Activated gamma-delta T cell (primary cell): ENCODE measurements around the gene FDXACB1.
A peak's percentile ranks its signal among the peaks of the same experiment; 100 is the strongest.

Experiments used
- DNase-seq: peaks from one replicate; lab custom pipeline; 2025; lab: John Stamatoyannopoulos, UW
- total RNA-seq, 2 donors: gene quantifications; one replicate each; lab custom pipeline; 2026; lab: John Stamatoyannopoulos, UW

FDXACB1 gene, protein sequence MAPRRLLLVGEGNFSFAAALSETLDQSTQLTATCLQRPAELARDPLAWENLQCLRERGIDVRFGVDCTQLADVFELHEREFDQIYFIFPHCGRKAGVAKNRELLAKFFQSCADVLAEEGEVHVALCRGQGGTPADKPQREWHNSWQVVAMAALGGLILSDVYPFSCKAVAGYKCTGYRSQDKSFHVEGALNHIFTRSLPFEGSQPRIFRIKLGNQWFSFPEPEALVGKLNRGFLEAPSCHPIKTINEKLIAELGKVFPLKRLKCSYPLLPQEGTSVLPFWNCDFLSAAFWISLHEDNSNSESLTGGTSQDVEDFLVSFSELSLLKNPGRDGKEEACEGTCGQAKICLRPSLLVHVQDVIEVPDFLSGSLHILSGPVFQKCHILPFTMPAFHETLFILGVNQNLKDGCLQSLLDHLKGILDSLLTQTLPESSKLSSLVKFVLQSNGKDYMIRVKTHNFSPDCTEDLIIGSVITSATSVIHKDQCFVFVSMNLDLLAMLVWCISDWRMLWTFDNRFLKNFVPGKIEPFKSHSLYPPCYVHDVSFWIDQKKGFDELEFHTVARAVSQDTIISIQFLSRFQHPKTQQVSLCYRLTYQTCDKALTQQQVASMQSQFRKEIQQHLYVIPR
- total RNA-seq: 4.7 to 6.0 reads per million in 2 donors

GRCh38 chr11:111878849-111879636, at the start of gene FDXACB1, which contains the start of gene CFAP68:
Gene FDXACB1, minus strand, starts transcription at chr11:111879165. Its CDS starts 33 bp downstream, at chr11:111879132.
Gene CFAP68, plus strand, starts transcription at chr11:111879541. Its CDS starts 20 bp downstream, at chr11:111879561.
- DNase-seq: peak; percentile 62

DNA sequence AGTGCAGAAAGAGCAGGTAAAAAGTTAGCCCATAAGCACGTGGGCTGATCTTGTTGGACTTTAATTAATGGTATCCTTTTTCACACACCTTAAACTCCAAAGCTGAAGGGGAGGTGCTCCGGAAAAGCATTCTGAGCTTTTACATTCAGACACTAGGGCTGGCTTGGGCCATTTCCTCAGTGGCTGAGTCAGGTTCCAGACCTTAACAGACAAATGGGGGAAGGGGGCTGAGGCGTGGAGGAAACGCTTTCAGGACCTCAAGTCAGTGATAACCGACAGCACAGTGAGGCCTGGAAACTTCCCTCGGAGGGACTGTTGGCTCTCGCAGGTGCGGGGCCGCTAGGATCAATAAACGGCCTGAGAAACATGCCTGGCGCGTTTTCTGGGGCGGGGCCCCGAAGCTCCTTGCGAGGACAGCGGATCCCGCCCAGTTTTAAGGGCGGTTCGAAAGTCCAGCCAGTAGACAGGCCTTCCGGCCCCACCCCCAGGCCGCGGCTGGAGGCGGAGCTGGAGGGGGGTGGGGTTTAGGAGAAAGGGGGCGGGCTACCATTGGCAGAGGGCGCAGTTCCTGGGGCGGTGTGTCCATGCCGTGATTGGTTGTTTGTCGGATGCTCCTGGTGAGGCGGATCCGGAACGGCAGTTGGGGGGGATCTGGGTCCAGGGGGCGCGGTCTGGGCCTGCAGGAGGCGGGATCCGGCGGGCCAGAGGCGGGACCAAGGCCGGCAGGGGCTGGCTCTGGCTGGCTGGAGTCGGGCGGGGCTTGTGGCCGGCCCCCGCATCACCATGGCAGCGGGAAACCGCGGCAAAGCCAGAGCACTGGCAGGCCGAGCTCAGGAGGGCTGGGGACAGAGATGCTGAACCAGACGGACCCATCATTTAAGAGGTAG, 47.8 kb upstream of the FDXACB1 start:
- DNase-seq: peak; percentile 95

GRCh38 chr11:111925953-111926352, 47.0 kb upstream of the FDXACB1 start:
- DNase-seq: no peak

DNA sequence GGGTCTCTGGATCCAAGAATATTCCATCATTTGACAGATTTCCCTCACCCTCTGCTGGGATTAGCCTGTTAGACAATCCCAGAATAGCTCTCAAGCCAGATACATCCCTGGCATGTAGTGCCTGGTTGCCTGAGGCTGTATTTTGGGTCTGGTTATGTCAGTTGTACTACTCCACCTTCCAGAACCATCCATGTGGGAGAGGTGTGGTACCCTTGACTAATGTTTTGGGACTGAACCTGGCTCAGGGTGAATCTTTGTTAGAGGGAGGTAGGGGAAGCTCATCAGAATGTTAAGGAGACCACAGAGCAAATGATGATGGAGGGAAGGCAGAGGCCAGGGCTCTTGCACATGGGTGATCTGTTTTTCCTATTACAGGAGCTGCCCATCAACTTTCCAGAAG, 45.0 kb upstream of the FDXACB1 start:
- DNase-seq: no peak

GRCh38 chr11:111923351-111923788, 44.4 kb upstream of the FDXACB1 start:
- DNase-seq: no peak

- DNase-seq: no peak
These were observed 43.8 kb upstream of the FDXACB1 start for GRCh38 chr11:111922803-111923202.

DNA sequence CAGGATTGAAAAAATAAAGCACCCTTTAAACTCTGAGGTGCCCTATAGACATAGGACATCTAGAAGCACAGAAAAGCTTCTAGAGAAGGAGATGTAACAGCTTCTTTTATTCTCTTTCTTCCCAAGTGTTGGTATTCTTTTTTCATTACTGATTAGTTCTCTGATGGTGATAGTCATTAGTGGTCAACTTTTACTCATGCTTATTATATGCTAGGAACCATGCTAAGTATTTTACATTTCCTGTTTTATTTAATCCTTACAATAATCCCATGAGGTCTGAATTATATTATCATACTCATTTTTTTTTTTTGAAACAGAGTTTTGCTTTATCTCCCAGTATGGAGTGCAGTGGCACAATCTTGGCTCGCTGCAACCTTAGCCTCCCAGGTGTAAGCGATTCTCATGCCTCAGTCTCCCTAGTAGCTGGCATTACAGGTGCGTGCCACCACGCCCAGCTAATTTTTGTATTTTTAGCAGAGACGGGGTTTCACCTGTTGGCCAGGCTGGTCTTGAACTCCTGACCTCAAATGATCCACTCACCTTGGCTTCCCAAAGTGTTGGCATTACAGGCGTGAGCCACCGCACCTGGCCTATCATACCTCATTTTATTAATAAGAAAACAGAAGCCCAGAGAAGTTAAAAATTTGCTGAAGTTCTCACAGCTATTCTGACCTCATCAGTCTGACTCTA, 42.7 kb upstream of the FDXACB1 start:
- DNase-seq: no peak

DNA sequence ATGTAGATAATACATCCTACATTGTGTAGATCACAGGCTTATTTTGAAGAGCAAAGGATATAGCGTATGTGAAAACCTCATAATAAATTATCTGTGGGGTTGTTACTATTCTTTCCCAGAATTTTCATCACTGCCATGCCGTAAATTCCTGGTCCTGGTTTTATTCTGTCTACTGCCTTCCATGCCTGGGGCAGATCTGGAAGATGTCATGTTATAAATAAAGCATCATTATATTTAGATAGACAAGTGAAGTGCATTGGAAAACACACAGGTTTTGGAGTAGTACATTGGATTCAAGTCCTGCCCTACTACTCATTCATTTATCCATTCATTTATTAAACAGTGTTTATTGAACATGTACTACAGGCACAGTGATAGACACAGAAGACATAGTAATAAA, 41.9 kb upstream of the FDXACB1 start:
- DNase-seq: no peak

DNA sequence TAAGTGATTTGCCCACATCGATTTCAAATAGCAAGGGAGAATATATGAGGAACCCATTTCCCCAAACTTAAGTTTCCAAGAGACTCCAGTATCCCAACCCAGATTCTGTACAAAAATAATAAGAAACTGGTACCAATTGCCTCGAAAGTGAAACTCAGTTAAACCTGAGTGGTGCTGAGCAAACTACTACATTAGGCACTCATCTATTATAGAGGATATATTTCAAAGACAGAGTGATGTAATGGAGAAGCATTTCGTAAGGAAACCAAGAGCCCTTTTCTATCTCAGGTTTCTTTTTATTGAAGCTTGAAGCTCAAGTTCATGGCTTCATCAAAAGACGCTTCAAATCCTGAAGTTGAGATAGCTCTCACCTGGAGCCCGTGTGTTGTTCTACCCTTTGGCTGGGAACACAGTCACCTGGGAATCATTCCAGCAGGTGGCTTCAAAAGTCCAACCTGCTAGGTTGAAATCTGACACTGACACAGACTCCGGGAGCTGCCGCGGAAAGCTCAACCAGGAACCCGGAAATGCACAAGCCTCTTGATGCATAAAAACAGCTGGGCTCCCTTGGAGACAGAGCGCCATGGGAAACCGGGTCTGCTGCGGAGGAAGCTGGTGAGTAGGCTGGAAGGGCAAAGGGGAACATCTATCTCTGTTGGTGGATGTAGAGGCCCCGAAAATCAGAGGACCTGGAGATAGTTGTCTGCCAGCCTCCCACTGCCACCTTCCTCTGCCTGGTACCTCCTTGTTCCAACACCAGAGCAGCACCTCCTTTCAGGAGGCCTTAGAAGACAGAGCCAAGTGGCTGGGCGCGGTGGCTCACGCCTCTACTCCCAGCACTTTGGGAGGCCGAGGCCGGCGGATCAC, 39.7 kb upstream of the FDXACB1 start, which contains the start of gene C11orf52:
C11orf52 (plus strand) TSS at position 524 of the 867 bp plus-strand sequence; CDS start at position 584, 60 bp downstream.
- no peak for DNase-seq

GRCh38 chr11:111917788-111918187, 38.8 kb upstream of the FDXACB1 start:
- no peak for DNase-seq

- no peak for DNase-seq
These were observed 38.3 kb upstream of the FDXACB1 start for GRCh38 chr11:111917312-111917711.

DNA sequence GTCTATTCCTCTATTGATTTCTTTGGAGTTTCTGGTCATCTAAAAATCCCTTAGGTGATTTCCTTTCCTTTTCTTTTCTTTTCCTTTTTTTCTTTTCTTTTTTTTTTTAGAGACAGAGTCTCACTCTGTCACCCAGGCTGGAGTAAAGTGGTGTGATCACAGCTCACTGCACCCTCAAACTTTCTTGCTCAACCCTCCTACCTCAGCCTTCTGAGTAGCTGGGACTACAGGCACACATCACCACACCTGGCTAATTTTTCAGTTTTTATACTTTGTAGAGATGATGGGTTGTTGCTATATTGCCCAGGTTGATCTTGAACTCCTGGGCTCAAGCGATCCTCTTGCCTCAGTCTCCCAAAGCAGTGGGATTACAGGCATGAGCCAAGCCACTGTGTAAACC, 37.8 kb upstream of the FDXACB1 start:
- no peak for DNase-seq

- no peak for DNase-seq
These were observed 35.0 kb upstream of the FDXACB1 start for GRCh38 chr11:111913997-111914396.

DNA sequence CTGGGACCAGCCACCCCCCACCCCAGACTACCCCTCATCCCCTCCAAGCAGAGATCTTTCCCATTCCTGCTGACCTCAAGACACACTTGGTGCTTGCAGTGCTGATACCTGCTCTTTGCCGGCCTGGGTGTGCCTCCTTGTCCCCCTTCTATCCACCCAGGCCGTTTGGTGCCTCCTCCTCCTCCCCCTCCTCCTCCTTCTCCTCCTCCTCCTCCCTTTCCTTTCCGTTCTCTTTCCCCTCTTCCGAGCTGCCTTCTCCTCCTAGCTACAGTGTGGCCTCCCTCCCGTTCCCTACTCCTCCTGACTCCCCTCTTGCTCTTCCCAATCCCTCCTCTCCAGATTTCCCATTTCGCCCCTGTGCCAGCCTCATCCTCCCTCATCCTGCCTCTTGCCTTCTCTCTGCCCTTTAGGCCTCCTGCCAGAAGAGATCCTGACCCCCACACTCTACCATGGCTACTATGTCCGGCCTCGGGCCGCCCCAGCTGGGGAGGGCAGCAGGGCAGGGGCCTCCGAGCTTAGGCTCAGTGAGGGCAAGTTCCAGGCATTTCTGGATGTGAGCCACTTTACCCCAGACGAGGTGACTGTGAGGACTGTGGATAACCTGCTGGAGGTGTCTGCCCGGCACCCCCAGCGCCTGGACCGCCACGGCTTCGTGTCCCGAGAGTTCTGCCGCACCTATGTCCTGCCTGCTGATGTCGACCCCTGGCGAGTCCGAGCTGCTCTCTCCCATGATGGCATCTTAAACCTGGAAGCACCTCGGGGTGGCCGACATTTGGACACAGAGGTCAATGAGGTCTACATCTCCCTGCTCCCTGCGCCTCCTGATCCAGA, 34.3 kb upstream of the FDXACB1 start:
- no peak for DNase-seq

DNA sequence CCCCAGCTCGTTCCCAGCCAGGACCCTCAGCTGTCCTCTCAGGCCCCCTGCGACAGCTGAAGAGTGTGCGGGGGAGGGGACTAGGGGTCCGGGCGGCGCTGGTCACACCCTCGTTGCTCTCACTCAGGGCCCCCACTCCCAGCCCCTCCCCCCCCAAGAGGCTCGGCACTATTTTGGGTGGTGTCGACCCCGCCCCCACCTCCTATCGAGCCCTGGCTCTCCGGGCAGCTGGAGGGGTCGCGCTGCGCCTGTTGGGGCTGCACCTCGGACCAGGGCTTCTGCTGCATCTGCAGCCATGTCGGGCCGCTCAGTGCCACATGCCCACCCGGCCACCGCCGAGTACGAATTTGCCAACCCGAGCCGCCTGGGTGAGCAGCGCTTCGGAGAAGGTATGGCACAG, 33.6 kb upstream of the FDXACB1 start, which contains the start of gene HSPB2:
HSPB2 (plus strand) TSS at position 200 of the 400 bp plus-strand sequence; CDS start at position 296, 96 bp downstream.
- no peak for DNase-seq

- DNase-seq: no peak
These were observed 32.8 kb upstream of the FDXACB1 start, which contains the start of gene CRYAB for GRCh38 chr11:111911563-111912401. Gene CRYAB, minus strand, starts transcription at chr11:111911770. Its CDS starts 46 bp downstream, at chr11:111911724.
